HUDEP-2 (cell line): Measurements from ENCODE around the gene ACACA.
"Not testable (repeated sequence)": the region's sequence is repeated elsewhere in the genome, so short reads cannot be mapped to it uniquely, and the experiment has no call there.

Experiments
- DNase-seq, 76 experiments: peaks; one replicate each; lab custom pipeline; 2025; ENCODE audit not compliant: unreplicated experiment in 76 of 76; lab: John Stamatoyannopoulos, UW

Gene ACACA

DNA sequence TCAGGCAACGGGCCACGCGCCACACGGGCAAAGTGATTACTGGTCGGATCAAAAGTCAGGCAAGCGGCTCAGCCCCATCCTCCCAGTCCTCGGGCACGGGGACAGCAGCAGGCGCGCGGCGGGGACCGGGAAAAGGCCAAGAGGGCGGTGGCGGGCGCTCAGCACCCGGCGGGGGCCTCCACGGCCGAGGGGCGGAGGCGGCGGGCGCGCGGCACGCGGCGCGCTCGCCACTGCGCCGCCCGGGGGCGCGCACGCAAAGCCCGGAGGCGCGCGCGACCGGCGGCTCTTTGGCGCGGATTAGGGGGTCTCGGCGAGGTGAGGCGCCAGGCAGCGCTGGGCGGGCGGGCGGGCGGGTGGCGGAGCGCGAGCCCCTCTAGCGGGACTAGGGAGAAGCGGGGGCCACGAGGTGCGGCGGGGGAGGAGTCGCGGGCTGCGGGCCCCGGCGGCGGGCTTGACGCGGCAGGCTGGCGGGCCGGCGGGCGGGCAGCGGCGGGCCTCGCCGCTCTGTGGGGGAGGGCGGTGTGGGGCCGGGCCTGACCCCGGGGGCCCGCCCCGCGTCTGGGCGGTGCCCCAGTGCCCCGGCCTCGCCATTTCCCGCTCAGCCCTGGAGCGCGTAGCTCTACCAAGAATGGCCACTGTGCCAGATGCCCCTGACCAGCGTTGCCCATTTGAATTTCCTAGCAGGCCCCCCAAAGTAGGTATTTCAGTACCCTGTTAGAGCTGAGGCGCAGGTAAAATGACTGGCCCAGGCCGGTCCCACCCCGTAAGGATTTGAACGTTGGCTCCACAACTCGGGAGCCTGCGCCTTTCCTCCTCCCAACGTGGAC, at the start of gene ACACA, which contains the start of gene TADA2A:
ACACA (minus strand) TSS at position 202 of the 827 bp plus-strand sequence. CDS start 537 bp downstream, outside the sequence.
TADA2A (plus strand) TSS at position 252 of the 827 bp plus-strand sequence. CDS start 4,480 bp downstream, outside the sequence.
- peak in 73 of 76 experiments; percentile 20 to 82 (median 66) for DNase-seq

DNA sequence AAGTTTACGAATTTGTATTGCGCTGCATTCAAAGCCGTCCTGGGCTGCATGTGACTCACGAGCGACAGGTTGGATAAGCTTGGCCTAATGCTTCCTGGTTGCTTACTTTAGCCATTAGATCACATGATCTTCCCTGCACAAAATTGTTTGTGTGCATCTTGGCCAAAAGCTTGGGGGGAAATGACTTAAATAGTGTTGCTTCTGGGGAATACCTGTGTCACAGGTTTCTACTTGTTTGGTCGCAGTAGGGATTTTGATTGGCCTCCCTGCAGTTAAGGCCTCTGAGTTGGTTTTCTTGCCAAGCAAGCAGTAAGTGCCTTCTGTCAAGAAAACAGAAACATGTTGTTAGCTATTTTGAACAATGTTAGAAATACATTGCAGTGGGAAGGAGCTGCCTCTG, 43.5 kb upstream of the ACACA start:
- DNase-seq = no peak

DNA sequence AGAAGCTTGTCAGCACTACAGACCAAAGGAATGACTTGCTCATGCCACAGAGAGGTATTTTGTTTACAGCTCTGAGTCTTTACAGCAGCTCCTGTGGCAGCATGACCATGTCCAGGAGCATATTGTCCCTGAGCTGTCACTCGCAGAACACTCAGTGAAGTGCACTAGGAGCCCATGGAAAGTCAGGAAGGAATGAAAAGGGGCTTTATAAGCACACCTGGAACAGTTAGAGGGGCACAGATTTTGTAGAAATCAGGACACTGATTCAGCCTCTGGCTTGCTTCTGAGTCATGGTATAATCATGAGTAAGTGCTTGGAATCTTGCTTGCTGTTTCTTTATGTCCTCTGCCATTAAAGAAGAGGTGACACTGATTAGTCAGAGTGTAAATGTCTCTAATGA, 41.0 kb upstream of the ACACA start:
- no peak for DNase-seq

DNA sequence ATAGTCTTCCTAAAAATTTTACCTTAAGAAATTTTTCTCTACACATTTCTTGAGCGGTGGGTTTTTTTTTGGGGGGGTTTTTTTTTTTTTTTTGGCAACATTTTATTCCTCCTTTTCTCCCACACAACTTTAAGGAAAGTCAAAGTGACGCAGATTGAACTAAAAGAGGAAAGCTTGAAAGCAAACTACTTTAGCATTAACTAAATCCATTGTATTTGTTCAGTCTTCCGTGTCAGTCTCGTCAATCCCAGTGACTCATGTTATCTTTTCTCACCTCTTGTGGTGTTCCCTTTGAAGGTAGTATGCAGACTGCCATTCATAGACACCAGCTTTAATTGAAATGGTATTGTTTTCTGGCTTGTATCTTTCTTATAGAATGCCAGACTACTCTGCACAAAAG, 39.4 kb upstream of the ACACA start:
- no peak for DNase-seq

DNA sequence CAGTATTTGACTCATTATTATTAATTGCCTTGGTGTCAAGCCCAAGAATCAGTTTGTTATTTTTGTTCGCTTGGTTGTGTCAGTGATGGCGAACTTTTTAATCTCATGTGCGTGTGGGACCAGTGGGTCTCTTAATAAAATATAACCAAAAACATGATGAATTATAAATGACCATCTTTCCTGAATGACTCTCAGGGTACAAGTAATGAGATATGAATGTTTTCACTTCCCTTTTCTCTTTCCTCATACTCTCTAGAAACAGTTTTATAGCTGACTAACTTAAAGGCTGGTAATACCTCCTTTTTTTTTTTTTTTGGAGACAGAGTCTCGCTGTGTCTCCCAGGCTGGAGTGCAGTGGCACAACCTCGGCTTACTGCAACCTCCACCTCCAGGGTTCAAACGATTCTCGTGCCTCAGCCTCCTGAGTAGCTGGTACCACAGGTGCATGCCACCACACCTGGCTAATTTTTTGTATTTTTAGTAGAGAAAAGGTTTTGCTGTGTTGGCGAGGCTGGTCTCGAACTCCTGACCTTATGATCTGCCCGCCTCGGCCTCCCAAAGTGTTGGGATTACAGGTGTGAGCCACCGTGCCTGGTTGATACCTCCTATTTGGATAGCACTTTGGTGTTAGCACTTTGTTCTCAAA, 34.9 kb upstream of the ACACA start:
- not testable (repeated sequence) for DNase-seq

DNA sequence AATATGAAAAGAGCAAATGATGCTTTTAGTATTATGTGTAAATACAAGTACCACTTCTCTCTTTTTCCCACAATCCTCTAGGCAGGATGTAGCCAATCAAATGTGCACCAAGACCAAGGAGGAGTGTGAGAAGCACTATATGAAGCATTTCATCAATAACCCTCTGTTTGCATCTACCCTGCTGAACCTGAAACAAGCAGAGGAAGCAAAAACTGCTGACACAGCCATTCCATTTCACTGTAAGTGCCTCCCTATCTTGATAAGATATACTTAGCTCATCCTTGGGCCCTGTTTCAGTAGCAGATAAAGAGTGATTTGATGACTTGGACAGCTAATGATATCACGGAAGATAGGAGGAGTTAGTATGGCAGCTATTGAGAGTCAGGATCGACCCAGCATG, 33.8 kb upstream of the ACACA start:
- DNase-seq = no peak

DNA sequence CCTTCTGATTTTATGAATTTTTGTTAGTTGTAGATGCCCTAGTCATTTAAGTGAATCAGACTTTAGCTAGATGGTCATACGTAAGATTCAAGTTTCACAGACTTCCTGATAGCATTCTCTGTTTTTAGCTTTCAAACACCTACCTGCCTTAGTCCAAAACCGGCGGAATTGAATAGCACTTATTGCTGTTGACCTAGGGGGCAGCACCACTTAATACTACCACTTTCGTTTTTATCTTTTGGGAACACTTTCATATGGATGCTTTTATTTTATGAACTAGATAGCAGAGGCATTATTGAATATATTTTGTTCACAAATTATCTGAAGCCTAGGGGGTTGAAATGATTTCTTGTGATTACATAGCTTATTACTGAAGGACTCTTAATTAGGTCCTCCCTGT, 31.5 kb upstream of the ACACA start:
- DNase-seq = no peak

DNA sequence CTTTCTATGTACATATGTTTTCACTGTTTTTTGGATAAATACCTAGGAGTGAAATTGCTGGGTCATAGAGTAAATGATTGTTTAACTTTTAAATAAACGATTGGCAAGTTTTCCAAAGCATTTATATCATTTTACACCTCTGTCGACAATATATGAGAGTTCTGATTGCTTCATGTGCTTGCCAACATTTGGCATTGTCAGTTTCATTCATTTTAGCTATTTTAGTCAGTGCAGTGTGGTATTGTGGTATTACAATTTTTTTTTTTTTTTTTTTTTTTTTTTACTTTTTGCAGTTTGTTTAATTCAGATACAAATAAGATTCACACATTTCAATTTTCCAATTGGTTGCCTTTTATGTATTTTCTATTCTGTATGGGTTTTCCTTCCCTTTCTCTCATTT, 26.0 kb upstream of the ACACA start:
- DNase-seq = no peak

DNA sequence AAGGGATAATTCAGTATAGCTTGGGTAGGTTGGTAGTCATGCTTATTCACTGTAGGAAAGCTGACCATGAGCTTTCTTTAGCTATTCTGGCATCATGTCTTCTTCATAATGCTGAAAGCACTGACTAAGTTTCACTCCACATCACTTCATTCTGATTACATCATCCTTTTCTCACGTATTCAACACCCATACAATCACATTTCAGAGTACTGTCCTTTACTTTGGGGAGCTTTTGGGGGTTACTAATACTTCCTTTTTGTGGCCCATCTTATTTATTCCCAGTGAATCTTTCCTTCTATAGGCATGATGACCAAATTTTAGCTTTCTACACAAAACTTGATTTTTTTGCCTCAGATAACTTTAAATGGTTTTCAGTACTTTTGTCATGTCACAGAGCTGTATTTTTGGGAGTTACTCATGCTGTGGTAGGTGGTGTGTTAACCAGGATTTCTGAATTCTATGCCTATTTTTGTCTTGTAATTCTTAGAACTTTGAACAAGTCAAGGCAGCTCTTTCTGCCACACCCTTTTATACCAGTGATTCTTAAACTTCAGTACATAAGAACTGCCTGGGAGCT, 23.5 kb upstream of the ACACA start:
- no peak for DNase-seq

DNA sequence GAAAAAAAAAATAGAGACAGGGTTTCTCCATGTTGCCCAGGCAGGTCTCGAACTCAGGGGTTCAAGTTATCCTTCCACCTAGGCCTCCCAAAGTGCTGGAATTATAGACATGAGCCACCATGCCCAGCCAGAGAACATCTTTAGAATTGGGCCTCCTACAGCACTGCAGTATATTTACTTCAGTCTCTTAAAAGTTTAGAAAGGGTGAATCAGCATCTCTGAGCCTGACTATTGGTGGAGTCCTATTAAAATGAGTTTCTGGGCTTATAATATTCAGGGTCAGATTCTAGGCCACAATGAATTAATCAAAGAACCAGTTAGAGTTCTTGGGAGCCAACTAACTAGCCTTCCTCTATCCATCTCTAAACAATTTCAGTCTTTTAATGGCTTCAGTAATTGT, 22.8 kb upstream of the ACACA start:
- no peak for DNase-seq

DNA sequence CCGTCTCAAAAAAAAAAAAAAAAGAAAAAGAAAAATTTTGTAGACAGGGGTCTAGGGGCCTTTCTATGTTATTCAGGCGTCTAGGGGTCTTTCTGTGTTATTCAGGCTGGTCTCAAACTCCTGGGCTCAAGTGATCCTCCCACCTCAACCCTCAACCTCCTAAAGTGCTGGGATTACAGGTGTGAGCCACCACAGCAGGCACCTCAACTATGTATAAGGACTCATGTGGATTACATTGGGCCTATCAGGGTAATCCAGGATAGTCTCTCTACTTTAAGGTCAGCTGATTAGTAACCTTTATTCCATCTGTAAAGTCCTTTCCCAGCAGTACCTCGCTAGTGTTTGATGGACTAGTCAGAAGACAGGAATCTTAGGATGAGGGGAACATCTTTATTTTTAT, 22.4 kb upstream of the ACACA start:
- no peak for DNase-seq

DNA sequence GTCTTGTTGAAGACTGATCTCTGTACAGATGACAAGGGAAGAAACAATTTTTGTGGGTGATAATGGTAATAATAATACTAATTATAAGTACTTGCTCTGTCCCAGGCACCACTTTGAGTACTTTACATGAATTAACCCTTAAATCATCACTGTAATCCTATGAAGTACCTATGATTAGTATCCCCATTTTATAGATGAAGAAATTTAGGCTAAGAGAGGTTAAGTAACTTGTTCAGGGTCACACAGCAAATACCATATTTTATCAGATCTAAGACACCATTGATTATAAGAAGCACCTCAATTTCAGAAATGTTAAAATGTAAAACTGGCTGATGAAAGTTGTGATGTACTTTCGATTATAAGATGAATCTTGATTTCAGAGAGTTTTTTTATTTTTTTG, 18.6 kb upstream of the ACACA start:
- no peak for DNase-seq

DNA sequence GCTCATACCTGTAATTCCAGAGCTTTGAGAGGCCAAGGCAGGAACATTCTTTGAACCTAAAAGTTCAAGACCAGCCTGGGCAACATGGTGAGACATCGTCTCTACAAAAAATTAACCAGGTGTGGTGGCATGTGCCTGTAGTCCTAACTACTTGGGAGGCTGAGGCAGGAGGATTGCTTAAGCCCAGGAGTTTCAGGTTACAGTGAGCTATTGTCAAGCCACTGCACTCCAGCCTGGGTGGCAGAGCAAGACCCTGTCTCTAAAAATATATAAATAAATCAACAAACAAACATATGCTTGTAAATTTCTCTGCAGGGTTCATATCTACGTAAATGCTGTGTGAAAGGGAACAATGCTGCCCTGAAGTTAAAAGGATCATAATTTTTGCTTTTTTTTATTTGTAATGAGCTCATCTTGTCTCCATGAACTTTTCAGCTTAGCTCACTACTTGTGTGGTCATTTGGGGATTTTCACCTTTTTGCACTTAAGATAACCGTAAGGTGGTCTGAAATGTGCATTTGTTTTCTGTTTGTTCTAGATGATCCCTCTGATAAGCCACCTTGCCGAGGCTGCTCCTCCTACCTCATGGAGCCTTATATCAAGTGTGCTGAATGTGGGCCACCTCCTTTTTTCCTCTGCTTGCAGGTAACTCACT, 16.5 kb upstream of the ACACA start:
- no peak for DNase-seq

DNA sequence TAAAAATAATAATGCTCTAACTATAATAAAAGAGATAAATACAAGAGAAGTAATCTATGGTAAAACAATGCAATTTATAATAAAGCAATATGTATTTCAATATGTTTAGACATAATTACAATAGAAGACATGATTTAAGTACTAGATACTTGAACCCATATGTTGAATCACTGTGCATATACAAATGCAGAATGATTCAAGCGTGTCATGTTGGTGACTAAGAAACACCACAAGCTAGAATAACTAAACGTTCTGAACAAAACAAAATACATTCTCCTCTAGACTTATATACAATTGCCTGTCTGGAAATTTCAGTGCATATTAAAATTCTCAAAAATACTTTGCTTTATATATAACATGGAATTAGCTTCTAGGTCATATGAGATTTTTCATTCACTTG, 11.2 kb upstream of the ACACA start:
- no peak for DNase-seq

DNA sequence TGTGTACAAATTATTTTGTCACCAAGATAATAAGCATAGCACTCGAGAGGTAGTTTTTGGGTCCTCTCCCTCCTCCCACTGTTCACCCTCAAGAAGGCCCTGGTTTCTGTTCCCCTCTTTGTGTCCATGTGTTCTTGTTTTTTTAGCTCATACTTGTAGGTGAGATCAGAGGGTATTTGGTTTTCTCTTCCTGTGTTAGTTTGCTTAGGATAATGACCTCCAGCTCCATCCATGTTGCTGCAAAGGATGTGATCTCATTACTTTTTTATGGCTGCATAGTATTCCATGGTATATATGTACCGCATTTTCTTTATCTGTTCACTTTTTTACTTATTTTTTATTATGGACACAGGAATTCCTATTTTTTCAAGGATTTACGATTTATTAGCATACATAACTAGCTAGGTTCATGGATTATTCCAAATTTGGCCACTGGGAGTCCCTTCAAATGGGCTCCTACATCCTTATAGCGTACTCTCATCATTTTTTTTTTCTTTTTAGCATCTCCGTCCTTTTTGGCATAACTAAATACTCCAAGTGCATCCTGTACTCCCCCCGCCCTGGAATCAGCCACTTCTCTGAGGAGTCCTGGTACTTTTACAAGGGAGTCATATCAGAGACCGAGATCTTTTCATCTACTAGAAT, 7.4 kb upstream of the ACACA start:
- DNase-seq = no peak

DNA sequence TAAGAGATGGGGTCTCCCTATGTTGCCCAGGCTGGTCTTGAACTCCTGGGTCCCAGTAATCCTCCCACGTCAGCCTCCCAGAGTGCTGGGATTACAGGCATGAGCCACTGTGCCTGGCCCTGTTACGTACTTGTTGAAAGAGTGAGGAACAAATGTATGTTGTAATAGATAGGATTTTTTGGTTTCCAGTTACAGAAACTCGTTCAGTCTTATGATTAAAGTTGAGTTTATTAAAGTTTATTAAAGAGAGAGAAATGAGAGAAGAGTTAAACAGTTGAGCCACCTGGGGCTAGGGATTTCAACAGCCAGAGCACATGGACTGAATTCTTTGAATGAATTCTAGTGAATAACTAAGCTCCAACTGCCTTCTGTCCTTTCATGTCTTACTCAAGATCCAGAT, 3.7 kb upstream of the ACACA start:
- DNase-seq = no peak

DNA sequence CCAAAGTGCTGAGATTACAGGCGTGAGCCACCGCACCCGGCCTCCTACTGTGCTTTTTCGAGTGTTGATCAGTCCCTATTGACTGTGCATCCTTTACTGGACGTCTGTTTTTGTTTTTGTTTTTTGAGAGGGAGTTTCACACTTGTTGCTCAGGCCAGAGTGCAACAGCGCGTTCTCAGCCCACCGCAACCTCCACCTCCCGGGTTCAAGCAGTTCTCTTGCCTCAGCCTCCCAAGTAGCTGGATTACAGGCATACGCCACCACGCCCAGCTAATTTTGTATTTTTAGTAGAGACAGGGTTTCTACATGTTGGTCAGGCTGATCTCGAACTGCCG, 1.5 kb upstream of the ACACA start:
- not testable (repeated sequence) for DNase-seq

DNA sequence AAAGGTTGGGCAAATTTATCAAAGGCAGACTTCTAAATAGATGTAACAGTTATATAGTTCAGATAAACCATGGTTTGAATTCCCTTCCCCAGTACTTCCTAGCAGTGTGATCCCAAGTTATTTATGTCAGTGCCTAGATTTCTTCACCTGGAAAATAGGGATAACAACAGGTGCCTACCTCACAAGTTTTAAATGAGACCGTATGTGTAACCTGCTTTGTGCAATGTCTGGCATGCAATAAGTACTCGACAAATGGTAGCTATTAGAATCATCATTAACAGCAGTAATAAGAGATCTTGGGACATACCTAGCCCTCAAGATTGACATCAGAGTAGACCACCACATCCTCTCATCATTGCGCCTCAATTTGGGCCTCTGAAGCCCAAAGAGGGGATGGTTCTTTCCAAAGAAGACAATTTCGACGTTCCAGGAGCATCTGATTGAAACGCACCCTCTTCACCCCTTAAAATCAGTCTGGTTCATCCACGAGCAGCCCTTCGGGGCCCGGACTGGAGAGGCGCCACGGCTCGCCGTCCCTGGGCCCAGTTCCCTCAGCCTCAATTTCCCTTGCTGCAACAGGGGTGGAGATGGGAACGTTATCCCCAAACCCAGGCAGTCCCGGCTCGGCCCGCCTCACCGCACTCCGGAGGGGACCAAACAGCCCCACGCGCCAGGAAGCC, 541 bp downstream of the ACACA start:
- DNase-seq = peak in 6 of 76 experiments; percentile 39 to 67 (median 46)

DNA sequence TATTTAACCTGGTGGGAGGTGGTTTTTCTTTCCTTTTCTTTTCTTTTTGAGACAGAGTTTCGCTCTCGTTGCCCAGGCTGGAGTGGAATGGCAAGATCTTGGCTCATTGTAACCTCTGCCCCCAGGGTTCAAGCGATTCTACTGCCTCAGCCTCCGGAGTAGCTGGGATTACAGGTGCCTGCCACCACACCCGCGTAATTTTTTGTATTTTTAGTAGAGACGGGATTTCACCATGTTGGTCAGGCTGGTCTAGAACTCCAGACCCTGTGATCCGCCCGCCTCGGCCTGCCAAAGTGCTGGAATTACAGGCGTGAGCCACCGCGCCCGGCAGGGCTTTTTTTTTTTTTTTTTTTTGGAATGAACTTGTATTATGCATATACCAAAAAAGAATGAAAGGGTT, 1.1 kb downstream of the ACACA start:
- DNase-seq = not testable (repeated sequence)

DNA sequence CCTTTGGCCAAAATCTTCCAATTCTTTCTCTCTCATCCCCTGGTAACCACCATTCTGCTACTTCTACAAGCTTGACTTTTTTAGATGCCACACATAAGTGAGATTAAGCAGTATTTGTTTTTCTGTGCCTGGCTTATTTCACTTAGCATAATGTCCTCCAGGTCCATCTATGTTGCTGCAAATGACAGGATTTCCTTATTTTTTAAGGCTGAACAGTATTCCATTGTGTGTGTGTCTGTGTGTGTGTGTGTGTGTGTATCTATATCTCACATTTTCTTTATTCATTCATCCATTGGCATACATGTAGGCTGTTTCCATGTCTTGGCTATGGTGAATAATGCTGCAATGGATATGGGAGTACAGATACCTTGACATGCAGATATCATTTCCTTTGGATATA, 6.1 kb downstream of the ACACA start:
- DNase-seq = no peak
